22Rv1 (cell line): Measurements from ENCODE around the gene CENPO.
"Not testable (repeated sequence)": the region's sequence is repeated elsewhere in the genome, so short reads cannot be mapped to it uniquely, and the experiment has no call there.

Source experiments
- ZFX ChIP-seq: fragments of 450-650 bp; IDR thresholded peaks from 2 replicates; pipeline ENCODE4 v1.6.1; 2017; ENCODE audit warnings: antibody characterized with exemption, borderline replicate concordance
- TF ChIP-seq, protein P1 (sequence below): fragments of 450-650 bp; IDR thresholded peaks from 2 replicates; pipeline ENCODE4 v1.5.1; 2017; ENCODE audit warnings: mild to moderate bottlenecking

- TF ChIP-seq, protein P1, sequence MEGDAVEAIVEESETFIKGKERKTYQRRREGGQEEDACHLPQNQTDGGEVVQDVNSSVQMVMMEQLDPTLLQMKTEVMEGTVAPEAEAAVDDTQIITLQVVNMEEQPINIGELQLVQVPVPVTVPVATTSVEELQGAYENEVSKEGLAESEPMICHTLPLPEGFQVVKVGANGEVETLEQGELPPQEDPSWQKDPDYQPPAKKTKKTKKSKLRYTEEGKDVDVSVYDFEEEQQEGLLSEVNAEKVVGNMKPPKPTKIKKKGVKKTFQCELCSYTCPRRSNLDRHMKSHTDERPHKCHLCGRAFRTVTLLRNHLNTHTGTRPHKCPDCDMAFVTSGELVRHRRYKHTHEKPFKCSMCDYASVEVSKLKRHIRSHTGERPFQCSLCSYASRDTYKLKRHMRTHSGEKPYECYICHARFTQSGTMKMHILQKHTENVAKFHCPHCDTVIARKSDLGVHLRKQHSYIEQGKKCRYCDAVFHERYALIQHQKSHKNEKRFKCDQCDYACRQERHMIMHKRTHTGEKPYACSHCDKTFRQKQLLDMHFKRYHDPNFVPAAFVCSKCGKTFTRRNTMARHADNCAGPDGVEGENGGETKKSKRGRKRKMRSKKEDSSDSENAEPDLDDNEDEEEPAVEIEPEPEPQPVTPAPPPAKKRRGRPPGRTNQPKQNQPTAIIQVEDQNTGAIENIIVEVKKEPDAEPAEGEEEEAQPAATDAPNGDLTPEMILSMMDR, result not testable (repeated sequence)
- not testable (repeated sequence) for TF ChIP-seq ZFX
Measured at GRCh38 chr2:24800487-24800886, 7.3 kb downstream of the CENPO start.
